Panc1 (cell line): ENCODE data around the gene C2orf76. TPM values are rescaled to one million over a fixed set of nuclear protein-coding genes. Genes with fewer than 3 reads are reported as not detected.

ENCODE experiments used
- ATAC-seq: fragments of 200-7000 bp; cut with Tn5 transposase; 2 replicates; pipeline ENCODE4 v1.9.1; 2020; ENCODE audit warnings: mild to moderate bottlenecking, moderate library complexity
- BruUV-seq: library from RNA; stranded (reverse); fragments of 400-500 nt; replicated peaks from 2 replicates; lab custom pipeline; 2021; lab: Mats Ljungman, UMichigan
- CTCF ChIA-PET: fragments of 300-600 bp; sonication (Branson Sonifier 250); formaldehyde crosslinking; loops from one replicate; lab custom pipeline; 2022; ENCODE audit warnings: antibody characterized with exemption; lab: Charles Lee
- POLR2A ChIA-PET: fragments of 300-600 bp; sonication (Branson Sonifier 250); formaldehyde crosslinking; loops from one replicate; lab custom pipeline; 2022; ENCODE audit warnings: antibody characterized with exemption; lab: Charles Lee
- DNase-seq: peaks from one replicate; pipeline ENCODE4 v3.0.0-alpha.2; 2010; ENCODE audit warnings: low read depth, low spot score
- H3K27ac ChIP-seq: 2 replicates; pipeline ENCODE4 v1.5.1; 2011; ENCODE audit warnings: mild to moderate bottlenecking, low read length, inconsistent platforms
- H3K27me3 ChIP-seq: fragments of 200-500 bp; sonication (Bioruptor generic); 2 replicates; pipeline ENCODE4 v1.6.0; 2014; ENCODE audit warnings: low read length, inconsistent platforms; ENCODE audit not compliant: control insufficient read depth, insufficient read depth
- H3K36me3 ChIP-seq: fragments of 200-500 bp; sonication (Bioruptor generic); 2 replicates; pipeline ENCODE4 v1.5.1; 2014; ENCODE audit warnings: inconsistent platforms, mild to moderate bottlenecking, low read length, moderate library complexity; ENCODE audit not compliant: control insufficient read depth, insufficient read depth
- H3K4me1 ChIP-seq: 2 replicates; pipeline ENCODE4 v1.5.1; 2011; ENCODE audit warnings: inconsistent platforms, mild to moderate bottlenecking, low read length, moderate library complexity; ENCODE audit not compliant: control insufficient read depth, insufficient read depth
- H3K4me3 ChIP-seq, 2 experiments: 2 replicates each; pipeline ENCODE4 v1.5.1; 2011 to 2012; ENCODE audit warnings: low read depth in 2 of 2, low read length in 2 of 2, mild to moderate bottlenecking in 2 of 2, inconsistent platforms in 1 of 2, moderate library complexity in 1 of 2
- H3K9me3 ChIP-seq: fragments of 200-500 bp; sonication (Bioruptor generic); 2 replicates; pipeline ENCODE4 v1.5.1; 2014; ENCODE audit warnings: low read depth, mild to moderate bottlenecking, inconsistent platforms, low read length, moderate library complexity; ENCODE audit not compliant: control insufficient read depth, insufficient read depth
- CTCF ChIP-seq: fragments of 450-650 bp; IDR thresholded peaks from 2 replicates; pipeline ENCODE4 v1.5.1; 2017; ENCODE audit warnings: mild to moderate bottlenecking
- POLR2AphosphoS5 ChIP-seq: IDR thresholded peaks from 2 replicates; pipeline ENCODE4 v1.6.1; 2012; ENCODE audit warnings: mild to moderate bottlenecking, low read depth, low read length, moderate library complexity
- REST ChIP-seq, 2 experiments: IDR thresholded peaks; 2 replicates each; pipeline ENCODE4 v1.6.1; 2011 to 2012; ENCODE audit warnings: low read depth in 2 of 2, control low read depth in 1 of 2, low read length in 1 of 2, mild to moderate bottlenecking in 1 of 2, moderate library complexity in 1 of 2; ENCODE audit not compliant: insufficient read depth in 1 of 2
- SIN3A ChIP-seq: IDR thresholded peaks from 2 replicates; pipeline ENCODE4 v1.6.1; 2012; ENCODE audit warnings: low read depth, mild to moderate bottlenecking, low read length, moderate library complexity, borderline replicate concordance; ENCODE audit not compliant: insufficient read depth
- TCF7L2 ChIP-seq: IDR thresholded peaks from 2 replicates; pipeline ENCODE4 v1.6.1; 2011; ENCODE audit warnings: mild to moderate bottlenecking, low read depth, low read length, inconsistent platforms
- in situ Hi-C: cut with HindIII; loops from 2 replicates; pipeline ENCODE4 v1.10.0; 2016; ENCODE audit warnings: low sequenced_read_pairs, low pct_unique_long_range_greater_than_20kb
- intact Hi-C: fragments of 100-400 bp; cut with micrococcal nuclease; formaldehyde crosslinking; loops from one replicate; pipeline ENCODE4 v1.10.0; 2022; ENCODE audit not compliant: unreplicated experiment
- total RNA-seq: library from RNA; stranded (reverse); gene quantifications from one replicate; pipeline ENCODE4 v1.2.1, GENCODE V29; 2021; ENCODE audit not compliant: unreplicated experiment

C2orf76 gene
- total RNA-seq, 1 experiment from 2014 or later = 22.7 TPM

GRCh38 chr2:119365436-119365835 lies 1.2 kb downstream of the C2orf76 start:
- POLR2A ChIA-PET = no interaction called here
- BruUV-seq = no TSS peak
- no peak for TF ChIP-seq POLR2AphosphoS5
- TF ChIP-seq TCF7L2 = no peak
- no peak for TF ChIP-seq SIN3A
- TF ChIP-seq CTCF = no peak
- TF ChIP-seq REST (IDR thresholded peaks at IDR 0.05; ENCODE audit: insufficient read depth in 1 of 2, low read depth in 2 of 2, low read length in 1 of 2) = no peak
- DNase-seq = no peak
- CTCF ChIA-PET = no interaction called here
- intact Hi-C loops (no loop called here), in situ Hi-C loops (no loop called here)
- no peaks in the 10 kb centered on the region for H3K9me3 ChIP-seq
- H3K4me1 ChIP-seq = peaks cover 19% of the 10 kb centered on the region
- peak overlapping the region; percentile 98 for H3K27ac ChIP-seq
- H3K4me3 ChIP-seq = peak overlapping the region; percentile 98 to 99
- H3K27me3 ChIP-seq = no peaks in the 10 kb centered on the region
- no peak for ATAC-seq
- H3K36me3 ChIP-seq = peaks cover 20% of the 10 kb centered on the region

GRCh38 chr2:119364798-119365197 lies 1.8 kb downstream of the C2orf76 start:
- Histone ChIP-seq H3K4me3 (peak overlapping the region in 1 of 2 experiments; percentile 98; a peak in 1 of 4 replicates), H3K36me3 (peaks cover 15% of the 10 kb centered on the region), H3K9me3 (no peaks in the 10 kb centered on the region), H3K27ac (no peak overlapping the region), H3K27me3 (no peaks in the 10 kb centered on the region), H3K4me1 (peaks cover 19% of the 10 kb centered on the region)
- no peak for DNase-seq
- ChIA-PET CTCF (no interaction called here), POLR2A (no interaction called here)
- TF ChIP-seq REST (IDR thresholded peaks at IDR 0.05; ENCODE audit: insufficient read depth in 1 of 2, low read depth in 2 of 2, low read length in 1 of 2) (no peak), CTCF (no peak), TCF7L2 (no peak), SIN3A (no peak), POLR2AphosphoS5 (no peak)
- no peak for ATAC-seq
- no TSS peak for BruUV-seq
- in situ Hi-C loops = no loop called here
- intact Hi-C loops = no loop called here
